Measurements from ENCODE around the gene ANKRD24. TPM values are rescaled to one million over a fixed set of nuclear protein-coding genes. Genes with fewer than 3 reads are reported as not detected.
"Not testable (repeated sequence)": the region's sequence is repeated elsewhere in the genome, so short reads cannot be mapped to it uniquely, and the experiment has no call there.

The ANKRD24 gene
- total and polyA plus RNA-seq, 8 donors, result 0.58 to 2.3 (median 1.3) TPM

DNA sequence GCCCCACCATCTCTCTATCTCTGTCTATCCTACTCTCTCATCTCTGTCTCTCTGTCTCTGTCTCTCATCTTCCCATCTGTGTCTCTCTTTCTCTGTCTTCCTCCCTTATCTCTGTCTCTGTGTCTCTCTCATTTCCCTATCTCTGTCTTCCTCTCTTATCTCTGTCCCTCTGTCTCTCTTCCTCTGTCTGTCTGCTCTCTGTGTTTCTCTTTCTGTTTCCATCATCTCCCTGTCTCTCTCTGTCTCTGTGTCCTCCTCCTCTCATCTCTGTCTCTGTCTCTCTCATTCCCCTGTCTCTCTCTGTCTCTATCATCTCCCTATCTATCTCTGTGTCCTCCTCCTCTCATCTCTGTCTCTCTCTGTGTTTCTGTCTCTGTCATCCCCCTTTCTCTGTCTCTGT, 45.3 kb downstream of the ANKRD24 start:
- TF ChIP-seq, protein P1, sequence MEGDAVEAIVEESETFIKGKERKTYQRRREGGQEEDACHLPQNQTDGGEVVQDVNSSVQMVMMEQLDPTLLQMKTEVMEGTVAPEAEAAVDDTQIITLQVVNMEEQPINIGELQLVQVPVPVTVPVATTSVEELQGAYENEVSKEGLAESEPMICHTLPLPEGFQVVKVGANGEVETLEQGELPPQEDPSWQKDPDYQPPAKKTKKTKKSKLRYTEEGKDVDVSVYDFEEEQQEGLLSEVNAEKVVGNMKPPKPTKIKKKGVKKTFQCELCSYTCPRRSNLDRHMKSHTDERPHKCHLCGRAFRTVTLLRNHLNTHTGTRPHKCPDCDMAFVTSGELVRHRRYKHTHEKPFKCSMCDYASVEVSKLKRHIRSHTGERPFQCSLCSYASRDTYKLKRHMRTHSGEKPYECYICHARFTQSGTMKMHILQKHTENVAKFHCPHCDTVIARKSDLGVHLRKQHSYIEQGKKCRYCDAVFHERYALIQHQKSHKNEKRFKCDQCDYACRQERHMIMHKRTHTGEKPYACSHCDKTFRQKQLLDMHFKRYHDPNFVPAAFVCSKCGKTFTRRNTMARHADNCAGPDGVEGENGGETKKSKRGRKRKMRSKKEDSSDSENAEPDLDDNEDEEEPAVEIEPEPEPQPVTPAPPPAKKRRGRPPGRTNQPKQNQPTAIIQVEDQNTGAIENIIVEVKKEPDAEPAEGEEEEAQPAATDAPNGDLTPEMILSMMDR (IDR thresholded peaks at IDR 0.05), result no peak
- no peak for ATAC-seq
- no peaks in the 10 kb centered on the region for H3K9me3 ChIP-seq
- H3K4me1 ChIP-seq, result peaks cover 2 to 14% of the 10 kb centered on the region in 2 donors
- H3K27ac ChIP-seq, result no peak overlapping the region
- H3K27me3 ChIP-seq, result peaks cover 0 to 63% of the 10 kb centered on the region in 2 donors
- no peak for DNase-seq
- H3K4me3 ChIP-seq, result no peak overlapping the region
- intact Hi-C loops (cut with DNase I), result no loop called here
- no peaks in the 10 kb centered on the region for H3K36me3 ChIP-seq

DNA sequence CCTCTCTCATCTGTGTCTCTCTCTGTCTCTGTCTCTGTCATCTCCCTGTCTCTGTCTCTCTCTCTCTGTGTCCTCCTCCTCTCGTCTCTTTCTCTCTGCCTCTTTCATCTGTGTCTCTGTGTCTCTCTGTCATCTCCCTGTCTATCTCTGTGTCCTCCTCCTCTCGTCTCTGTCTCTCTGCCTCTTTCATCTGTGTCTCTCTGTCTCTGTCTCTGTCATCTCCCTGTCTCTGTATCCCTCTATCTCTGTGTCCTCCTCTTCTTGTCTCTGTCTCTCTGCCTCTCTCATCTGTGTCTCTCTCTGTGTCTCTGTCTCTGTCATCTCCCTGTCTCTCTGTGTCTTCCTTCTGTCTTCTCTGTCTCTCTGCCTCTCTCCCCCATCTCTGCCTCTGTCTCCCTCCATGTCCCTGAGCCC, 46.3 kb downstream of the ANKRD24 start:
- Histone ChIP-seq H3K27me3 (peaks cover 0 to 73% of the 10 kb centered on the region in 2 donors), H3K36me3 (no peaks in the 10 kb centered on the region), H3K9me3 (no peaks in the 10 kb centered on the region), H3K4me1 (peaks cover 2 to 14% of the 10 kb centered on the region in 2 donors), H3K27ac (no peak overlapping the region), H3K4me3 (peak overlapping the region in 1 of 2 donors; percentile 24)
- no peak for ATAC-seq
- intact Hi-C loops (cut with DNase I), result no loop called here
- TF ChIP-seq, protein P1 (IDR thresholded peaks at IDR 0.05), result no peak
- DNase-seq, result no peak

DNA sequence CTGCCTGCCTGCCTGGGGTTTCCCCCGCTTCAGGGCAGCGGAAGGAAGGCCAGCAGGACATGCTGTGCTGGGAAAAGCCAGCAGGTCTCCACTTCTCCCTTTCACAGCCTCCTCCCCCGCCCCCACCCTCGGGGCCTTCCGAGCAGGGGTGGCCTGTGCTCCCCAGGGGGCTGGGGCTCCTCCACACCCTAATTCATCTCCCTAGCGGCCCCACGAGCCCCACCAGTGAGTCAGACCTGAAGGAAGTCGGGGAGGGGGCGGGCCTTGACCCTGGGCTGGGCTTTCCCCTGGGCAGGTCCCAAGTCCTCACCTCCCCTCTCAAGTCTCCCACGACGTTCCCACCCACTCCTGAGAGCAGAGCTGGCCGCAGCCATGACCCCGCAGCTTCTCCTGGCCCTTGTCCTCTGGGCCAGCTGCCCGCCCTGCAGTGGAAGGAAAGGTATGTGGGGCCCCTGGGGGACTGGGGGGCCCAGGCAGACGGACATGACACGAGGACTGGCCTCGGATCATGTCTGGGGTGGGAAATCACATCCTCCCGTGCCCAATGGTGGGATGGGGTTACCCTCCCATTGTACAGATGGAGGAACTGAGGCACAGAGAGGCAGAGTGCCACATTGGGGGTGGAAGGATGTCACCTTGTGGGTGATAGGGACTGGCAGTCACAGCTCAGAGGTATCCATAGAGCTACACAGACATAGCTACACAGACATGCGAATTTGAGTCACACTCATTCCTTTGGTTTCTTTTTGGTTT, 46.9 kb downstream of the ANKRD24 start, which contains the start of gene EBI3:
EBI3 (plus strand) TSS at position 345 of the 753 bp plus-strand sequence; CDS start at position 373, 28 bp downstream.
- H3K27me3 ChIP-seq, result peaks cover 0 to 78% of the 10 kb centered on the region in 2 donors
- H3K4me3 ChIP-seq, result peak within 1 kb of the TSS in 1 of 2 donors; percentile 24
- H3K36me3 ChIP-seq, result no peaks in the 10 kb centered on the region
- ATAC-seq (peak; percentile 49), DNase-seq (no peak)
- no peaks in the 10 kb centered on the region for H3K9me3 ChIP-seq
- intact Hi-C loops (cut with DNase I), result no loop called here
- H3K4me1 ChIP-seq, result peaks cover 2 to 14% of the 10 kb centered on the region in 2 donors
- TF ChIP-seq, protein P1 (IDR thresholded peaks at IDR 0.05), result no peak
- H3K27ac ChIP-seq, result peak within 1 kb of the TSS in 1 of 2 donors; percentile 28

DNA sequence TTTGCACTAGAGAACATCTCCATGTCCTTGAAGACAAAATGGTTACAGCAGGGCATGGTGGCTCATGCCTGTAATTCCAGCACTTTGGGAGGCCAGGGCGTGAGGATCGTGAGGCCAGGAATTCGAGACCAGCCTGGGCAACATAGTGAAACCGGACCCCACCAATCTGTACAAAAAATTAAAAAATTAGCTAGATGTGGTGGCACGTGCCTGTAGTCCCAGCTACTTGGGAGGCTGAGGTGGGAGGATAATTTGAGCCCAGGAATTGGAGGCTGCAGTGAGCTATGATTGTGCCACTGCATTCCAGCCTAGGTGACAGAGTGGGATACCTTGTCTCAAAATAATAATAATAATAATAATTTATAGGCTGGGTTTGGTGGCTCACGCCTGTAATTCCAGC, 47.7 kb downstream of the ANKRD24 start:
- H3K27ac ChIP-seq; intact Hi-C loops (cut with DNase I); H3K4me3 ChIP-seq; ATAC-seq; H3K36me3 ChIP-seq; H3K9me3 ChIP-seq; DNase-seq: not testable (repeated sequence)
- Histone ChIP-seq H3K27me3 (peaks cover 0 to 87% of the 10 kb centered on the region in 2 donors), H3K4me1 (peaks cover 2 to 14% of the 10 kb centered on the region in 2 donors)

DNA sequence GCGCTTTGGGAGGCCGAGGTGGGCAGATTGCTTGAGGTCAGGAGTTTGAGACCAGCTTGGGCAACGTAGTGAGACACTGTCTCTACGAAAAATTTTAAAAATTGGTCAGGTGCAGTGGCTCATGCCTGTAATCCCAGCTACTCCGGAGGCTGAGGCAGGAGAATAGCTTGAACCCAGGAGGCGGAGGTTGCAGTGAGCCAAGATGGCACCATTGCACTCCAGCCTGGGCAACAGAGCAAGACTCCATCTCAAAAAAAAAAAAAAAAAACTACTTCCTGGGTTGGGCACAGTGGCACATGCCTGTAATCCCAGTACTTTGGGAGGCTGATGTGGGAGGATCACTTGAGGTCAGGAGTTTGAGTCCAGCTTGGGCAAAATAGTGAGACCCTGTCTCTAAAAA, 49.0 kb downstream of the ANKRD24 start:
- H3K4me3 ChIP-seq; DNase-seq; ATAC-seq; intact Hi-C loops (cut with DNase I); H3K9me3 ChIP-seq; H3K27ac ChIP-seq; H3K36me3 ChIP-seq: not testable (repeated sequence)
- peaks cover 0 to 81% of the 10 kb centered on the region in 2 donors for H3K27me3 ChIP-seq
- peaks cover 2 to 14% of the 10 kb centered on the region in 2 donors for H3K4me1 ChIP-seq

DNA sequence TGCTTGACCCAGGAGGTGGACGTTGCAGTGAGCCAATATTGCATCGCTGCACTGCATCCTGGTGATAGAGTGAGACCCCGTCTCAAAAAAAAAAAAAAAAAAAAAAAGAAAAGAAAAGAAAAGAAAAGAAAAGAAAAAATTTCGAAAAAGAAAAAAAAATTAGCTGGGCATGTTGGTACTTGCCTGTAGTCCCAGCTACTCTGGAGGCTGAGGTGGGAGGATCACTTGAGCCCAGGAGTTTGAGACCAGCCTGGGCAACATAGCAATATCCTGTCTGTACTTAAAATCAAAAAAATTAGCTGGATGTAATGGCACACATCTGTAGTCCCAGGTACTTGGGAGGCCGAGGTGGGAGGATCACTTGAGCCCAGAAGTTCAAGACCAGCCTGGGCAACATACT, 49.6 kb downstream of the ANKRD24 start:
- ATAC-seq, result not testable (repeated sequence)

More for the DNA sequence above, 49.6 kb downstream of the ANKRD24 start:
- H3K9me3 ChIP-seq; H3K36me3 ChIP-seq; H3K4me3 ChIP-seq; DNase-seq; H3K27ac ChIP-seq; intact Hi-C loops (cut with DNase I): not testable (repeated sequence)
- peaks cover 2 to 14% of the 10 kb centered on the region in 2 donors for H3K4me1 ChIP-seq
- H3K27me3 ChIP-seq, result peaks cover 0 to 77% of the 10 kb centered on the region in 2 donors
